Esophagus squamous epithelium (tissue), 4 donors: ENCODE results near the gene ADGRV1.

Experiments
- POLR2A ChIP-seq, 4 donors: fragments of 450-650 bp; IDR thresholded peaks; one replicate each; pipeline ENCODE4 v1.6.1; 2017; ENCODE audit warnings: antibody characterized with exemption in 4 of 4, mild to moderate bottlenecking in 4 of 4, moderate library complexity in 3 of 4
- TF ChIP-seq, protein P1 (sequence below), 6 experiments: fragments of 450-650 bp in 4 of 6; fragments of 200-600 bp in 2 of 6; sonication (generic) in 2 of 6; IDR thresholded peaks; one replicate each; pipeline ENCODE4 v1.5.1; 2016 to 2019; ENCODE audit warnings: antibody characterized with exemption in 6 of 6, mild to moderate bottlenecking in 4 of 6, moderate library complexity in 4 of 6

DNA sequence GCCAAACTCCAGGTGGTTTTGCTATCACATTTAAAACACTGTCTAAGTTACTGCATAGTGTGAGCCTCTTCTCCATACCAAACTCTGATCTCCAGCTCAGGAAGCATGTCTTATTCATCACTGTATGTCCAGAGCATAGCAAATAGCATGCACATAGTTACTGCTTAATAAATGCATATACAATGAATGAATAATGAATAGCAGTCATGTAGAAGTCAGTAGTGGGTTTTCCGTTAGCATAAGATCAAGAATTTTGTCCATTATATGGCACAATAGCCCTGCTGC, 495.1 kb downstream of the ADGRV1 start:
- TF ChIP-seq, protein P1, sequence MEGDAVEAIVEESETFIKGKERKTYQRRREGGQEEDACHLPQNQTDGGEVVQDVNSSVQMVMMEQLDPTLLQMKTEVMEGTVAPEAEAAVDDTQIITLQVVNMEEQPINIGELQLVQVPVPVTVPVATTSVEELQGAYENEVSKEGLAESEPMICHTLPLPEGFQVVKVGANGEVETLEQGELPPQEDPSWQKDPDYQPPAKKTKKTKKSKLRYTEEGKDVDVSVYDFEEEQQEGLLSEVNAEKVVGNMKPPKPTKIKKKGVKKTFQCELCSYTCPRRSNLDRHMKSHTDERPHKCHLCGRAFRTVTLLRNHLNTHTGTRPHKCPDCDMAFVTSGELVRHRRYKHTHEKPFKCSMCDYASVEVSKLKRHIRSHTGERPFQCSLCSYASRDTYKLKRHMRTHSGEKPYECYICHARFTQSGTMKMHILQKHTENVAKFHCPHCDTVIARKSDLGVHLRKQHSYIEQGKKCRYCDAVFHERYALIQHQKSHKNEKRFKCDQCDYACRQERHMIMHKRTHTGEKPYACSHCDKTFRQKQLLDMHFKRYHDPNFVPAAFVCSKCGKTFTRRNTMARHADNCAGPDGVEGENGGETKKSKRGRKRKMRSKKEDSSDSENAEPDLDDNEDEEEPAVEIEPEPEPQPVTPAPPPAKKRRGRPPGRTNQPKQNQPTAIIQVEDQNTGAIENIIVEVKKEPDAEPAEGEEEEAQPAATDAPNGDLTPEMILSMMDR (IDR thresholded peaks at IDR 0.05), result no peak
- TF ChIP-seq POLR2A (IDR thresholded peaks at IDR 0.05), result no peak
